WTC11 (cell line): ENCODE measurements around the gene BRSK2. TPM values are rescaled to one million over a fixed set of nuclear protein-coding genes. Genes with fewer than 3 reads are reported as not detected.

Source experiments
- ATAC-seq: fragments of 200-7000 bp; cut with Tn5 transposase; 2 replicates; pipeline ENCODE4 v1.10.0; 2021; ENCODE audit warnings: mild to moderate bottlenecking, moderate library complexity
- CTCF ChIA-PET: fragments of 300-600 bp; sonication (Branson Sonifier 250); formaldehyde crosslinking; loops from one replicate; lab custom pipeline; 2021; ENCODE audit warnings: antibody characterized with exemption; lab: Charles Lee
- POLR2A ChIA-PET: fragments of 350-600 bp; sonication (Branson Sonifier 250); formaldehyde crosslinking; loops from one replicate; lab custom pipeline; 2021; ENCODE audit warnings: antibody characterized with exemption; lab: Charles Lee
- DNase-seq: peaks from one replicate; pipeline ENCODE4 v3.0.0; 2021; ENCODE audit warnings: low spot score
- H3K27ac Mint-ChIP-seq: 2 replicates; pipeline ENCODE4 v1.8.0; 2021; ENCODE audit warnings: mixed read lengths
- H3K27me3 Mint-ChIP-seq: 2 replicates; pipeline ENCODE4 v1.8.0; 2021; ENCODE audit warnings: low read depth, mild to moderate bottlenecking, moderate library complexity, mixed read lengths
- H3K36me3 Mint-ChIP-seq: 2 replicates; pipeline ENCODE4 v1.8.0; 2021; ENCODE audit warnings: mixed read lengths
- H3K4me1 Mint-ChIP-seq: 2 replicates; pipeline ENCODE4 v1.8.0; 2022; ENCODE audit warnings: mixed read lengths
- H3K4me3 Mint-ChIP-seq: 2 replicates; pipeline ENCODE4 v1.8.0; 2021; ENCODE audit warnings: mild to moderate bottlenecking, moderate library complexity, mixed read lengths
- H3K9me3 Mint-ChIP-seq: 2 replicates; pipeline ENCODE4 v1.8.0; 2021; ENCODE audit warnings: mixed read lengths
- ATF2 ChIP-seq: sonication (generic); formaldehyde crosslinking; IDR thresholded peaks from 2 replicates; pipeline ENCODE4 v1.8.1; 2022; ENCODE audit warnings: low read depth, missing genetic modification reagents, borderline replicate concordance
- CBFB ChIP-seq: sonication (generic); formaldehyde crosslinking; IDR thresholded peaks from 2 replicates; pipeline ENCODE4 v1.8.1; 2022; ENCODE audit warnings: mild to moderate bottlenecking, low read depth, missing genetic modification reagents
- CREM ChIP-seq: sonication (generic); formaldehyde crosslinking; IDR thresholded peaks from 2 replicates; pipeline ENCODE4 v1.8.1; 2022; ENCODE audit warnings: mild to moderate bottlenecking, missing genetic modification reagents, moderate library complexity
- E2F1 ChIP-seq: sonication (generic); formaldehyde crosslinking; IDR thresholded peaks from 2 replicates; pipeline ENCODE4 v1.8.0; 2022; ENCODE audit warnings: mild to moderate bottlenecking, missing genetic modification reagents
- FOXK1 ChIP-seq: sonication (generic); formaldehyde crosslinking; IDR thresholded peaks from 2 replicates; pipeline ENCODE4 v1.8.0; 2022; ENCODE audit warnings: mild to moderate bottlenecking, moderate library complexity, missing genetic modification reagents
- GTF2I ChIP-seq: fragments of 250-450 bp; sonication (Bioruptor Pico); conservative IDR thresholded peaks from 2 replicates; pipeline ENCODE4 v1.4.0; 2021; ENCODE audit warnings: mild to moderate bottlenecking
- JAZF1 ChIP-seq: fragments of 250-450 bp; sonication (Bioruptor Pico); IDR thresholded peaks from 2 replicates; pipeline ENCODE4 v1.9.0; 2021; ENCODE audit warnings: moderate library complexity, mild to moderate bottlenecking, inconsistent platforms
- JUN ChIP-seq: sonication (generic); formaldehyde crosslinking; IDR thresholded peaks from 2 replicates; pipeline ENCODE4 v1.8.0; 2023; ENCODE audit warnings: mild to moderate bottlenecking, missing genetic modification reagents
- NFATC4 ChIP-seq: fragments of 250-450 bp; sonication (Bioruptor Pico); IDR thresholded peaks from 2 replicates; pipeline ENCODE4 v1.9.0; 2021; ENCODE audit warnings: mild to moderate bottlenecking
- OVOL2 ChIP-seq: fragments of 250-450 bp; sonication (Bioruptor Pico); IDR thresholded peaks from 2 replicates; pipeline ENCODE4 v1.9.0; 2021; ENCODE audit warnings: mild to moderate bottlenecking, borderline replicate concordance
- PREB ChIP-seq: sonication (generic); formaldehyde crosslinking; IDR thresholded peaks from 2 replicates; pipeline ENCODE4 v1.8.1; 2022; ENCODE audit warnings: mild to moderate bottlenecking, missing genetic modification reagents, moderate library complexity, borderline replicate concordance
- SMAD4 ChIP-seq: sonication (generic); formaldehyde crosslinking; IDR thresholded peaks from 2 replicates; pipeline ENCODE4 v1.8.0; 2022; ENCODE audit warnings: mild to moderate bottlenecking, missing genetic modification reagents
- SOX15 ChIP-seq: fragments of 250-450 bp; sonication (Bioruptor Pico); IDR thresholded peaks from 2 replicates; pipeline ENCODE4 v1.9.0; 2021; ENCODE audit warnings: mild to moderate bottlenecking
- SP1 ChIP-seq: sonication (generic); formaldehyde crosslinking; conservative IDR thresholded peaks from 2 replicates; pipeline ENCODE4 v1.8.1; 2022; ENCODE audit warnings: missing genetic modification reagents
- ZNF121 ChIP-seq: sonication (generic); formaldehyde crosslinking; IDR thresholded peaks from 2 replicates; pipeline ENCODE4 v1.8.0; 2023; ENCODE audit warnings: missing genetic modification reagents
- ZNF281 ChIP-seq: sonication (generic); formaldehyde crosslinking; IDR thresholded peaks from 2 replicates; pipeline ENCODE4 v1.8.0; 2023; ENCODE audit warnings: mild to moderate bottlenecking, missing genetic modification reagents
- ZNF512 ChIP-seq: sonication (generic); formaldehyde crosslinking; IDR thresholded peaks from 2 replicates; pipeline ENCODE4 v1.8.1; 2022; ENCODE audit warnings: missing genetic modification reagents, borderline replicate concordance
- ZSCAN18 ChIP-seq: fragments of 250-450 bp; sonication (Bioruptor Pico); IDR thresholded peaks from 2 replicates; pipeline ENCODE4 v2.1.2; 2022; ENCODE audit warnings: mild to moderate bottlenecking, moderate library complexity
- total RNA-seq: library from RNA; stranded (reverse); gene quantifications from 3 replicates; pipeline ENCODE4 v1.2.3, GENCODE V29; 2021

BRSK2 gene
- total RNA-seq, 1 experiment from 2014 or later: 34.5 TPM

- ChIA-PET CTCF (interaction anchor here (0.9 to 1.4 kb wide), 2 partner anchors 20 to 142 kb away, joined by 3 to 4 read pairs; partner anchors contain the start of gene BRSK2), POLR2A (no interaction called here)
- Mint-ChIP-seq H3K4me1 (no peaks in the 10 kb centered on the region), H3K36me3 (peaks cover 29% of the 10 kb centered on the region), H3K9me3 (peaks cover 38% of the 10 kb centered on the region), H3K27me3 (peaks cover 22% of the 10 kb centered on the region), H3K4me3 (no peak overlapping the region), H3K27ac (no peak overlapping the region)
- DNase-seq (no peak), ATAC-seq (no peak)
- TF ChIP-seq OVOL2 (CRISPR knock-in tag): no peak
- TF ChIP-seq ZNF281: no peak
- TF ChIP-seq SMAD4: no peak
These were observed 20.2 kb upstream of the BRSK2 start for GRCh38 chr11:1369371-1370005.

- ChIA-PET POLR2A (no interaction called here), CTCF (interaction anchor here (0.9 to 1.4 kb wide), 2 partner anchors 19 to 143 kb away, joined by 3 to 4 read pairs; partner anchors contain the start of gene BRSK2)
- H3K27me3 Mint-ChIP-seq: peaks cover 13% of the 10 kb centered on the region
- no peak for TF ChIP-seq GTF2I
- no peak for TF ChIP-seq ATF2 (CRISPR knock-in tag)
- TF ChIP-seq SOX15: no peak
- TF ChIP-seq CBFB (CRISPR knock-in tag): no peak
- TF ChIP-seq CREM (CRISPR knock-in tag): no peak
- TF ChIP-seq E2F1 (CRISPR knock-in tag): no peak
- no peak for TF ChIP-seq SMAD4
- TF ChIP-seq NFATC4: no peak
- no peak for TF ChIP-seq SP1 (CRISPR knock-in tag)
- TF ChIP-seq ZNF121 (CRISPR knock-in tag): no peak
- TF ChIP-seq JAZF1 (CRISPR knock-in tag): no peak
- TF ChIP-seq FOXK1 (CRISPR knock-in tag): no peak
- no peak for TF ChIP-seq PREB (CRISPR knock-in tag)
- TF ChIP-seq JUN (CRISPR knock-in tag): no peak
- no peak for TF ChIP-seq ZNF512
- TF ChIP-seq ZSCAN18 (CRISPR knock-in tag): no peak
- H3K4me1 Mint-ChIP-seq: no peaks in the 10 kb centered on the region
- ATAC-seq (no peak), DNase-seq (no peak)
- H3K27ac Mint-ChIP-seq: no peak overlapping the region
- peaks cover 20% of the 10 kb centered on the region for H3K36me3 Mint-ChIP-seq
- no peak overlapping the region for H3K4me3 Mint-ChIP-seq
- peaks cover 29% of the 10 kb centered on the region for H3K9me3 Mint-ChIP-seq
These were observed 19.3 kb upstream of the BRSK2 start for GRCh38 chr11:1370186-1371025.
